ENCODE measurements around the gene DPP6. TPM values are rescaled to one million over a fixed set of nuclear protein-coding genes. Genes with fewer than 3 reads are reported as not detected.

The DPP6 gene
- total and polyA plus RNA-seq, 9 of the 15 experiments (the other 6 are each of a cell fraction or from before 2014, with no cell fraction given): not detected

DNA sequence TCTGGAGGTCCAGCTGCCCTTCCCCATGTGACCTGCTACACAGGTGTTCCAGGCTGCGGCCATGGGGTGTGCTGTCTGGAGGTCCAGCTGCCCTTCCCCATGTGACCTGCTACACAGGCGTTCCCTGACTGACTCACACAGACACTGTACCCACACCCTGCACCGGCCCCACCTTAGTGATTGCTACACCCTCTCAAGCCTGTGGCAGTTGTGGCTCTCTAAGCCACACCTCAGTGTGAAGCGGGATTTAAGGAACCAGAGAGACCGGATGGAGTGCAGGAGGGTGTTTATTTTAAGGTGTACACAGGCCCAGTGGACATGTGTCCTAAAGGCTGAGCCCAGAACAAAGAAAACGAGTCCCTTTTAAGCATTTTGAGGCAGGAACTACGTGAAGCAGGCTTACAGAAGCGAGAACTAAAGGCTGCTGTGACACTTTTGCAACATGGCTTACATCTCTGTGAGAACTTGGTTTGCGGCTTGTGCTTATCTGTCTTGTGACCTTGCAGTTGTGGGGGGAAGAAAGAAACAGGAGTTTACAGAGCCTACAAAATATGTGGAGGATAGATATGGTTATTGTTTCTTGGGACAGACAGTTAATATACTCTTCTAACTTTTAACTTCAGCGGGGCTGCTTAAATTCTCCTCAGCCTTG is 624.4 kb downstream of the DPP6 start (continued):
- TF ChIP-seq HCFC1 (IDR thresholded peaks at IDR 0.05; ENCODE audit: low read depth, low read length) (no peak), ZKSCAN1 (IDR thresholded peaks at IDR 0.05; ENCODE audit: low read depth, low read length) (no peak), ELF1 (tag; IDR thresholded peaks at IDR 0.05) (peak; percentile 44; the same call in 1 of the 2 replicates), SAFB (IDR thresholded peaks at IDR 0.05; ENCODE audit: borderline replicate concordance, low read depth, low read length) (no peak), ZNF551 (CRISPR knock-in tag; IDR thresholded peaks at IDR 0.05) (no peak), CXXC5 (CRISPR knock-in tag; IDR thresholded peaks at IDR 0.05) (peak; percentile 65), OTX1 (CRISPR knock-in tag; IDR thresholded peaks at IDR 0.05) (0 out of 2 replicates have a peak, but pooled peaks have one; percentile 81), JUND (IDR thresholded peaks at IDR 0.05; ENCODE audit: borderline replicate concordance, low read depth, low read length) (peak; percentile 75), JUND (tag; IDR thresholded peaks at IDR 0.05; ENCODE audit: borderline replicate concordance, low read depth, low read length) (peak; percentile 89; the same call in 2 of the 3 replicates), TCF7L2 (IDR thresholded peaks at IDR 0.05; ENCODE audit: low read depth, low read length) (no peak), ZNF717 (CRISPR knock-in tag; IDR thresholded peaks at IDR 0.05) (no peak), ESRRA (IDR thresholded peaks at IDR 0.05; ENCODE audit: borderline replicate concordance, low read depth) (peak; percentile 92), MIER1 (IDR thresholded peaks at IDR 0.05; ENCODE audit: low read depth) (no peak), ZBTB8A (IDR thresholded peaks at IDR 0.05; ENCODE audit: partially characterized antibody) (no peak), ZNF124 (CRISPR knock-in tag; IDR thresholded peaks at IDR 0.05) (no peak), RAD21 (CRISPR knock-in tag; conservative IDR thresholded peaks at IDR 0.05 in 1 of 2, IDR thresholded peaks at IDR 0.05 in 1 of 2) (0 out of 4 replicates have a peak, but pooled peaks of 1 of the 2 experiments have one; percentile 4)
- TF ChIP-seq, protein P1, sequence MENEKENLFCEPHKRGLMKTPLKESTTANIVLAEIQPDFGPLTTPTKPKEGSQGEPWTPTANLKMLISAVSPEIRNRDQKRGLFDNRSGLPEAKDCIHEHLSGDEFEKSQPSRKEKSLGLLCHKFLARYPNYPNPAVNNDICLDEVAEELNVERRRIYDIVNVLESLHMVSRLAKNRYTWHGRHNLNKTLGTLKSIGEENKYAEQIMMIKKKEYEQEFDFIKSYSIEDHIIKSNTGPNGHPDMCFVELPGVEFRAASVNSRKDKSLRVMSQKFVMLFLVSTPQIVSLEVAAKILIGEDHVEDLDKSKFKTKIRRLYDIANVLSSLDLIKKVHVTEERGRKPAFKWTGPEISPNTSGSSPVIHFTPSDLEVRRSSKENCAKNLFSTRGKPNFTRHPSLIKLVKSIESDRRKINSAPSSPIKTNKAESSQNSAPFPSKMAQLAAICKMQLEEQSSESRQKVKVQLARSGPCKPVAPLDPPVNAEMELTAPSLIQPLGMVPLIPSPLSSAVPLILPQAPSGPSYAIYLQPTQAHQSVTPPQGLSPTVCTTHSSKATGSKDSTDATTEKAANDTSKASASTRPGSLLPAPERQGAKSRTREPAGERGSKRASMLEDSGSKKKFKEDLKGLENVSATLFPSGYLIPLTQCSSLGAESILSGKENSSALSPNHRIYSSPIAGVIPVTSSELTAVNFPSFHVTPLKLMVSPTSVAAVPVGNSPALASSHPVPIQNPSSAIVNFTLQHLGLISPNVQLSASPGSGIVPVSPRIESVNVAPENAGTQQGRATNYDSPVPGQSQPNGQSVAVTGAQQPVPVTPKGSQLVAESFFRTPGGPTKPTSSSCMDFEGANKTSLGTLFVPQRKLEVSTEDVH (IDR thresholded peaks at IDR 0.05; ENCODE audit: low read depth, partially characterized antibody): peak; percentile 49
- TF ChIP-seq, protein P2, sequence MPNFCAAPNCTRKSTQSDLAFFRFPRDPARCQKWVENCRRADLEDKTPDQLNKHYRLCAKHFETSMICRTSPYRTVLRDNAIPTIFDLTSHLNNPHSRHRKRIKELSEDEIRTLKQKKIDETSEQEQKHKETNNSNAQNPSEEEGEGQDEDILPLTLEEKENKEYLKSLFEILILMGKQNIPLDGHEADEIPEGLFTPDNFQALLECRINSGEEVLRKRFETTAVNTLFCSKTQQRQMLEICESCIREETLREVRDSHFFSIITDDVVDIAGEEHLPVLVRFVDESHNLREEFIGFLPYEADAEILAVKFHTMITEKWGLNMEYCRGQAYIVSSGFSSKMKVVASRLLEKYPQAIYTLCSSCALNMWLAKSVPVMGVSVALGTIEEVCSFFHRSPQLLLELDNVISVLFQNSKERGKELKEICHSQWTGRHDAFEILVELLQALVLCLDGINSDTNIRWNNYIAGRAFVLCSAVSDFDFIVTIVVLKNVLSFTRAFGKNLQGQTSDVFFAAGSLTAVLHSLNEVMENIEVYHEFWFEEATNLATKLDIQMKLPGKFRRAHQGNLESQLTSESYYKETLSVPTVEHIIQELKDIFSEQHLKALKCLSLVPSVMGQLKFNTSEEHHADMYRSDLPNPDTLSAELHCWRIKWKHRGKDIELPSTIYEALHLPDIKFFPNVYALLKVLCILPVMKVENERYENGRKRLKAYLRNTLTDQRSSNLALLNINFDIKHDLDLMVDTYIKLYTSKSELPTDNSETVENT (CRISPR knock-in tag; IDR thresholded peaks at IDR 0.05): 0 out of 2 replicates have a peak, but pooled peaks have one; percentile 23
- TF ChIP-seq, protein P3, sequence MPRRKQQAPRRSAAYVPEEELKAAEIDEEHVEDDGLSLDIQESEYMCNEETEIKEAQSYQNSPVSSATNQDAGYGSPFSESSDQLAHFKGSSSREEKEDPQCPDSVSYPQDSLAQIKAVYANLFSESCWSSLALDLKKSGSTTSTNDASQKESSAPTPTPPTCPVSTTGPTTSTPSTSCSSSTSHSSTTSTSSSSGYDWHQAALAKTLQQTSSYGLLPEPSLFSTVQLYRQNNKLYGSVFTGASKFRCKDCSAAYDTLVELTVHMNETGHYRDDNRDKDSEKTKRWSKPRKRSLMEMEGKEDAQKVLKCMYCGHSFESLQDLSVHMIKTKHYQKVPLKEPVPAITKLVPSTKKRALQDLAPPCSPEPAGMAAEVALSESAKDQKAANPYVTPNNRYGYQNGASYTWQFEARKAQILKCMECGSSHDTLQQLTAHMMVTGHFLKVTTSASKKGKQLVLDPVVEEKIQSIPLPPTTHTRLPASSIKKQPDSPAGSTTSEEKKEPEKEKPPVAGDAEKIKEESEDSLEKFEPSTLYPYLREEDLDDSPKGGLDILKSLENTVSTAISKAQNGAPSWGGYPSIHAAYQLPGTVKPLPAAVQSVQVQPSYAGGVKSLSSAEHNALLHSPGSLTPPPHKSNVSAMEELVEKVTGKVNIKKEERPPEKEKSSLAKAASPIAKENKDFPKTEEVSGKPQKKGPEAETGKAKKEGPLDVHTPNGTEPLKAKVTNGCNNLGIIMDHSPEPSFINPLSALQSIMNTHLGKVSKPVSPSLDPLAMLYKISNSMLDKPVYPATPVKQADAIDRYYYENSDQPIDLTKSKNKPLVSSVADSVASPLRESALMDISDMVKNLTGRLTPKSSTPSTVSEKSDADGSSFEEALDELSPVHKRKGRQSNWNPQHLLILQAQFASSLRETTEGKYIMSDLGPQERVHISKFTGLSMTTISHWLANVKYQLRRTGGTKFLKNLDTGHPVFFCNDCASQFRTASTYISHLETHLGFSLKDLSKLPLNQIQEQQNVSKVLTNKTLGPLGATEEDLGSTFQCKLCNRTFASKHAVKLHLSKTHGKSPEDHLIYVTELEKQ (CRISPR knock-in tag; IDR thresholded peaks at IDR 0.05): no peak
